Omental fat pad (tissue), 4 donors: ENCODE data around the gene PRIMA1. TPM values are rescaled to one million over a fixed set of nuclear protein-coding genes. Genes with fewer than 3 reads are reported as not detected.
A peak's percentile ranks its signal among the peaks of the same experiment; 100 is the strongest.

Source experiments
- ATAC-seq: fragments of 150-250 bp; one replicate; pipeline ENCODE4 v1.9.1; 2016; ENCODE audit warnings: mild to moderate bottlenecking, moderate library complexity; ENCODE audit not compliant: low FRiP score
- DNase-seq: peaks from one replicate; pipeline ENCODE4 v3.0.0-alpha.2; 2019; ENCODE audit warnings: low spot score
- CTCF ChIP-seq, 3 donors: fragments of 450-650 bp; IDR thresholded peaks; one replicate each; pipeline ENCODE4 v1.5.1; 2016 to 2017; ENCODE audit warnings: antibody characterized with exemption in 3 of 3, mild to moderate bottlenecking in 3 of 3, moderate library complexity in 2 of 3
- total RNA-seq, 4 donors: library from RNA; depleted of rRNA; stranded (reverse); fragments of >200 nt; gene quantifications; one replicate each; pipeline ENCODE4 v1.1.0, GENCODE V29; 2016

Gene PRIMA1
- total RNA-seq, 4 donors from 2014 or later = 1.0 to 4.6 (median 3.0) TPM

DNA sequence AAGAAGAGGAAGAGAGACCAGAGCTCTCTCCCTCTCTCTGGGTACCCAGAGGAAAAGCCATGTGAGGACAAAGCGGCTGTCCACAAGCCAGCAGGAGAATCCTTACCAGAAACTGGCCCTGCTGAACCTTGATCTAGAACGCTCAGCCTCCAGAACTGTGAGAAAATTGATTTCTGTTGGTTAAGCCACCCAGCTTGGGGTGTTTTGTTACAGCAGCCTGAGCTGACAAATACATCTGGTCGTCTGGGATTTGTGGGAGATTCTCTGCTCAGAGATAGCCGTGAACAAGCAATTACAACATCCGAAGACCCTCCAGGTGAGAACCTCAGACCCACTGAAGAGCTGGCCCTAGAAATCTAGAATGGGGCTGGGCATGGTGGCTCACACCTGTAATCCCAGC is 6.5 kb upstream of the PRIMA1 start:
- no peak for DNase-seq
- no peak for TF ChIP-seq CTCF (IDR thresholded peaks at IDR 0.05)
- ATAC-seq = no peak

- no peak for TF ChIP-seq CTCF (IDR thresholded peaks at IDR 0.05)
- DNase-seq (no peak), ATAC-seq (no peak)
Measured at GRCh38 chr14:93793555-93794324, 5.5 kb upstream of the PRIMA1 start.

GRCh38 chr14:93792391-93792790 is 4.1 kb upstream of the PRIMA1 start:
- ATAC-seq (no peak), DNase-seq (no peak)
- TF ChIP-seq CTCF (IDR thresholded peaks at IDR 0.05) = no peak

DNA sequence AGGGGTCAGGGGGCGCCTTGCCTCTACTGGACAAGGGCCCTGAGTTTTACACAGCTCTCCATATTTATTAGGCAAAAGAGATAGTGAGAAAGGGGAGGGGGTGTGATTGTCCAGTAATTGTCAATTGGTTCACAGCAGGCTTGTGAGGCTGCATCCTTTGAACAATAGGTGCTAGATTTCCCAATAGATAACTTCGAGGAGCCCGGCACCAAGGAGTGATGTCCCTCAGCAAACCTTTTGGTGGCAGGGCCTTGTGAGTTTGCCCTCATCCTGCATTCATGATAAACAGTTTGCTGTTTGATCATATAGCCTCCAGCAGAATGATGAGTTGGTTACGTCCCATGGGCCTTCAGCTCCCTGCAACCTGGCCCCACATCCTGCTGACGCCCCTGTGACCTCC is 2.7 kb upstream of the PRIMA1 start:
- DNase-seq (no peak), ATAC-seq (no peak)
- TF ChIP-seq CTCF (IDR thresholded peaks at IDR 0.05) = no peak

DNA sequence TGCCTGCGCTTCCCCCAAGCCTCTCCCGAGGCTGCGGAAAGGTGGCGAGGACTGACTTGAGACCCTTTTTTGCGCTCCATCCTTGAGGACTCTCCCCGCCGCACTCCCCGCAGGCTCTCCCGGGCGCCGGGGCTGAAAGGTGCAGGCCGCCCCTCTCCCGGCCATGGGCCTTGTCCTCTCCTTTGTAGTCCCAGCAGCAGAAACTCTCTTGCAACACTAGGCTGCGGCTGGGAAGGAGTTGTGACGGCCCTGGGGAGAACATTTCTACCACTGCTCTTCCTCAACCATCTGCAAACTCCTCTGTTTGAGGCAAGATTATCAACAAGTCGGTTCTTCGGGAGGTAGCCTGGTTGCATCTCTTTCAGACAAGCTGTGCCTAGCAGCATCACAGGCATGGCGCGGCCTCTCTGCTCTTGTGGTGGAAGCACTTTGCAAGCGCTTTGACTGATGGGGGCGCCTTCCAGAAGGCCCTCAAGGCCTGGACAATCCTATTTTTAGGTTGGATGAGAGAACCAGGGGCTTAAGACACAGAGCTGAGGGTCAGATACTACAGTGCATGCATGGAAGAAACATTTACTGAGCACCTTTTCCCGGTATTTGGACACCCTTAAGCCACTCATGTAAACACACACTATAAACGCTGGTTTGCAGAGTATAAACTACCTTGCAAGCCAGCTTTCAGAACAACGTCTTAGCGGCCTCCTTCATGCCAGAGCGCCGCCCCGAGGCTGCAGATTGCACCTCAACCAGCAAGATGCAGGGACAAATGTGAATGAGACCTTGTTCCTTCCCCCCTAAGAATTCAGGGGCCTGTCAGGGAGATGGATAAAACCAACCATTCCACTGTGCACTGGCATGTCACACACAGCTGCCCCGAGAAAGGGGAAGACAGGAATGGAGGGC is 1.2 kb upstream of the PRIMA1 start:
- ATAC-seq (peak; percentile 20), DNase-seq (no peak)
- TF ChIP-seq CTCF (IDR thresholded peaks at IDR 0.05) = no peak

GRCh38 chr14:93788543-93789227 is 400 bp upstream of the PRIMA1 start:
- DNase-seq (no peak), ATAC-seq (peak; percentile 89)
- TF ChIP-seq CTCF (IDR thresholded peaks at IDR 0.05) = no peak
